GM12878 (cell line): ENCODE data around the gene FLACC1. TPM values are rescaled to one million over a fixed set of nuclear protein-coding genes. Genes with fewer than 3 reads are reported as not detected.

ENCODE experiments used
- ATAC-seq: fragments of 200-7000 bp; cut with Tn5 transposase; 3 replicates; pipeline ENCODE4 v1.9.1; 2020; ENCODE audit warnings: mild to moderate bottlenecking, moderate library complexity
- BruUV-seq: library from RNA; stranded (reverse); fragments of 400-500 nt; replicated peaks from 2 replicates; lab custom pipeline; 2021; lab: Mats Ljungman, UMichigan
- CTCF ChIA-PET: fragments of 300-600 bp; sonication (Branson Sonifier 250); formaldehyde crosslinking; extraction: SDS; loops from one replicate; lab custom pipeline; 2021; ENCODE audit warnings: inconsistent platforms; lab: Yijun Ruan, JAX
- POLR2A ChIA-PET: fragments of 350-600 bp; formaldehyde crosslinking; extraction: SDS; loops from one replicate; lab custom pipeline; 2021; ENCODE audit warnings: inconsistent platforms; lab: Charles Lee
- RAD21 ChIA-PET: fragments of 300-600 bp; sonication (Branson Sonifier 250); formaldehyde crosslinking; loops from one replicate; lab custom pipeline; 2023; ENCODE audit warnings: antibody characterized with exemption; ENCODE audit not compliant: unreplicated experiment; lab: Charles Lee
- SMC1A ChIA-PET: fragments of 300-600 bp; sonication (Branson Sonifier 250); formaldehyde crosslinking; loops from one replicate; lab custom pipeline; 2023; ENCODE audit not compliant: unreplicated experiment, uncharacterized antibody; lab: Charles Lee
- DNase-seq: peaks from one replicate; pipeline ENCODE4 v3.0.0-alpha.2; 2011; ENCODE audit warnings: low read depth, low spot score
- FAIRE-seq: peaks from 3 replicates; lab custom pipeline; 2011; peaks lifted over from hg19 to GRCh38; lab: Jason Lieb, UNC
- H2AFZ ChIP-seq: 2 replicates; pipeline ENCODE4 v1.6.0; 2011; ENCODE audit warnings: low read depth, low read length, control low read depth; ENCODE audit not compliant: control insufficient read depth
- H3K27ac ChIP-seq: 2 replicates; pipeline ENCODE4 v1.5.1; 2011; ENCODE audit warnings: control low read depth; ENCODE audit not compliant: control insufficient read depth, insufficient read depth
- H3K27me3 ChIP-seq, 2 experiments: replicated peaks in 1 of 2; 2 replicates each; pipeline versions ENCODE4 v1.6.0 to v1.6.1; 2011; ENCODE audit warnings: low read length in 1 of 2; ENCODE audit not compliant: control insufficient read depth in 2 of 2, insufficient read depth in 2 of 2
- H3K36me3 ChIP-seq, 2 experiments: 2 replicates each; pipeline ENCODE4 v1.5.1; 2011; ENCODE audit warnings: low read length in 1 of 2; ENCODE audit not compliant: control insufficient read depth in 2 of 2, insufficient read depth in 2 of 2
- H3K4me1 ChIP-seq: 2 replicates; pipeline ENCODE4 v1.6.1; 2011; ENCODE audit warnings: mild to moderate bottlenecking, low read length, moderate library complexity, mixed read lengths; ENCODE audit not compliant: control insufficient read depth, insufficient read depth
- H3K4me2 ChIP-seq: 2 replicates; pipeline ENCODE4 v1.6.0; 2011; ENCODE audit warnings: control low read depth; ENCODE audit not compliant: control insufficient read depth, insufficient read depth
- H3K4me3 ChIP-seq: fragments of 200-600 bp; sonication (generic); 2 replicates; pipeline ENCODE4 v1.5.1; 2016
- H3K79me2 ChIP-seq: 2 replicates; pipeline ENCODE4 v1.6.0; 2011; ENCODE audit warnings: low read length; ENCODE audit not compliant: control insufficient read depth, insufficient read depth
- H3K9ac ChIP-seq: 2 replicates; pipeline ENCODE4 v1.8.0; 2011; ENCODE audit warnings: low read length, control low read depth, mixed read lengths; ENCODE audit not compliant: control insufficient read depth, insufficient read depth
- H3K9me3 ChIP-seq: replicated peaks from 3 replicates; pipeline ENCODE4 v1.5.1; 2011; ENCODE audit warnings: mild to moderate bottlenecking, low read length; ENCODE audit not compliant: control insufficient read depth, insufficient read depth
- H4K20me1 ChIP-seq: 2 replicates; pipeline ENCODE4 v1.6.0; 2011; ENCODE audit not compliant: control insufficient read depth, insufficient read depth
- ATF2 ChIP-seq: IDR thresholded peaks from 2 replicates; pipeline ENCODE4 v1.6.1; 2012; ENCODE audit warnings: low read length, inconsistent platforms
- BHLHE40 ChIP-seq, 2 experiments: fragments of 450-650 bp in 1 of 2; IDR thresholded peaks; 2 replicates each; pipeline ENCODE4 v1.6.1; 2011 to 2017; ENCODE audit warnings: low read depth in 2 of 2, borderline replicate concordance in 1 of 2, improper control_type of control experiment in 1 of 2, low read length in 1 of 2, mild to moderate bottlenecking in 1 of 2
- CBX3 ChIP-seq: fragments of 200-600 bp; sonication (generic); IDR thresholded peaks from 2 replicates; pipeline ENCODE4 v1.6.1; 2016; ENCODE audit warnings: low read depth, borderline replicate concordance
- CBX5 ChIP-seq: sonication (generic); IDR thresholded peaks from 2 replicates; pipeline ENCODE4 v1.6.1; 2016; ENCODE audit warnings: low read depth, moderate library complexity, mild to moderate bottlenecking, inconsistent platforms
- EZH2 ChIP-seq: IDR thresholded peaks from 2 replicates; pipeline ENCODE4 v1.6.1; 2012; ENCODE audit warnings: low read depth, mild to moderate bottlenecking, control low read depth, inconsistent platforms, low read length, borderline replicate concordance; ENCODE audit not compliant: control insufficient read depth
- FOS ChIP-seq: IDR thresholded peaks from 3 replicates; pipeline ENCODE4 v1.6.1; 2011; ENCODE audit warnings: borderline replicate concordance; ENCODE audit not compliant: insufficient read length; ENCODE audit errors: extremely low read depth
- GABPA ChIP-seq: IDR thresholded peaks from 2 replicates; pipeline ENCODE4 v1.6.1; 2014; ENCODE audit warnings: antibody characterized with exemption, low read depth, mild to moderate bottlenecking, inconsistent platforms
- LARP7 ChIP-seq: fragments of 450-650 bp; IDR thresholded peaks from 2 replicates; pipeline ENCODE4 v1.6.1; 2017; ENCODE audit warnings: mild to moderate bottlenecking
- MTA2 ChIP-seq: fragments of 450-650 bp; IDR thresholded peaks from 2 replicates; pipeline ENCODE4 v1.6.1; 2016; ENCODE audit warnings: low read depth, mild to moderate bottlenecking, moderate library complexity
- MYC ChIP-seq: IDR thresholded peaks from 2 replicates; pipeline ENCODE4 v1.6.1; 2011; ENCODE audit warnings: mild to moderate bottlenecking, low read length, moderate library complexity, inconsistent platforms; ENCODE audit not compliant: insufficient read depth, insufficient replicate concordance, insufficient read length, severe bottlenecking
- NFYA ChIP-seq: IDR thresholded peaks from 2 replicates; pipeline ENCODE4 v1.6.1; 2011; ENCODE audit warnings: low read depth, mild to moderate bottlenecking, low read length, improper control_type of control experiment, borderline replicate concordance
- NFYB ChIP-seq: IDR thresholded peaks from 2 replicates; pipeline ENCODE4 v1.6.1; 2011; ENCODE audit warnings: low read depth, mild to moderate bottlenecking, low read length, improper control_type of control experiment, moderate library complexity; ENCODE audit not compliant: insufficient read depth
- NR2C1 ChIP-seq: fragments of 450-650 bp; IDR thresholded peaks from 2 replicates; pipeline ENCODE4 v1.6.1; 2017; ENCODE audit warnings: antibody characterized with exemption, mild to moderate bottlenecking, moderate library complexity
- REST ChIP-seq: IDR thresholded peaks from 2 replicates; pipeline ENCODE4 v1.6.1; 2012; ENCODE audit warnings: mild to moderate bottlenecking, low read depth, low read length
- ZBTB33 ChIP-seq: fragments of 450-650 bp; IDR thresholded peaks from 2 replicates; pipeline ENCODE4 v1.6.1; 2017; ENCODE audit warnings: mild to moderate bottlenecking
- ZNF24 ChIP-seq: fragments of 450-650 bp; IDR thresholded peaks from 2 replicates; pipeline ENCODE4 v1.6.1; 2017; ENCODE audit warnings: antibody characterized with exemption, mild to moderate bottlenecking
- WGBS: methylation state at CpG from one replicate; pipeline ENCODE4 v1.1.6; 2016; ENCODE audit warnings: low lambda C conversion rate; ENCODE audit not compliant: insufficient replicate concordance, insufficient coverage; ENCODE audit errors: missing lambda C conversion rate; 5-methylcytosine and 5-hydroxymethylcytosine counted together
- in situ Hi-C: fragments of 300-500 bp; cut with MboI; formaldehyde crosslinking; loops from 9 replicates; pipeline ENCODE4 v1.14.3; 2018; ENCODE audit warnings: mixed read lengths
- intact Hi-C: fragments of 100-400 bp; cut with micrococcal nuclease; formaldehyde crosslinking; loops from one replicate; pipeline ENCODE4 v1.14.2; 2022; ENCODE audit not compliant: unreplicated experiment
- polyA plus RNA-seq, 11 experiments: library from polyadenylated mRNA; depleted of rRNA in 4 of 11; unstranded in 6 of 11; stranded (reverse) in 5 of 11; fragments of >200 nt; fragmentation: Nextera tagmentation in 4 of 11; fragmentation: Illumina TruSeq in 1 of 11; extraction: Ambion mirVana in 4 of 11; extraction: Trizol in 1 of 11; gene quantifications; 1 replicate in 1 of 11; 2 replicates in 10 of 11; pipeline versions ENCODE4 v1.2.1 to v1.2.3, GENCODE V29; 2011 to 2016; ENCODE audit warnings: inconsistent platforms in 2 of 11, missing spikeins in 2 of 11, low read depth in 1 of 11
- total RNA-seq, 4 experiments: library from RNA; depleted of rRNA in 3 of 4; stranded (reverse); fragments of >200 nt in 3 of 4; fragmentation: Illumina TruSeq in 1 of 4; extraction: Trizol in 1 of 4; gene quantifications; 2 replicates each; pipeline versions ENCODE4 v1.2.1 to v1.2.3, GENCODE V29; 2013 to 2021

The FLACC1 gene
- total and polyA plus RNA-seq, 10 of the 15 experiments (the other 5 are each of a cell fraction or from before 2014, with no cell fraction given) = 0.08 to 0.54 (median 0.30) TPM; not detected in 2

- Histone ChIP-seq H3K9me3 (no peaks in the 10 kb centered on the region), H3K79me2 (no peaks in the 10 kb centered on the region), H3K4me3 (no peak overlapping the region), H3K4me2 (no peak overlapping the region), H4K20me1 (no peaks in the 10 kb centered on the region), H3K36me3 (peaks cover 0 to 8% of the 10 kb centered on the region in 2 experiments; a peak in 2 of 4 replicates), H3K27ac (no peak overlapping the region), H3K4me1 (no peaks in the 10 kb centered on the region), H3K27me3 (no peaks in the 10 kb centered on the region), H3K9ac (no peak overlapping the region), H2AFZ (no peak overlapping the region)
- in situ Hi-C loops = no loop called here
- intact Hi-C loops = no loop called here
- 53% methylated on average over 1 of the region's 1 CpG for WGBS
- ChIA-PET SMC1A (interaction anchor here (1.1 to 1.2 kb wide), 2 partner anchors 11 to 12 kb away, joined by 4 to 9 read pairs; no protein-coding TSS in a partner anchor), CTCF (interaction anchor here (0.7 to 1.2 kb wide), 2 partner anchors 22 to 446 kb away, joined by 3 read pairs; no protein-coding TSS in a partner anchor), POLR2A (no interaction called here), RAD21 (no interaction called here)
- ATAC-seq = no peak
- DNase-seq = no peak
- BruUV-seq = no TSS peak
- FAIRE-seq = no peak
- TF ChIP-seq LARP7 = no peak
- TF ChIP-seq ZBTB33 = no peak
- no peak for TF ChIP-seq ZNF24
- no peak for TF ChIP-seq NFYB
- no peak for TF ChIP-seq MYC
- TF ChIP-seq EZH2 = no peak
- no peak for TF ChIP-seq GABPA
- TF ChIP-seq MTA2 = no peak
- TF ChIP-seq REST = no peak
- TF ChIP-seq FOS = no peak
- TF ChIP-seq CBX3 = no peak
- TF ChIP-seq BHLHE40 (IDR thresholded peaks at IDR 0.05; ENCODE audit: borderline replicate concordance in 1 of 2, low read depth in 2 of 2, low read length in 1 of 2) = no peak
- TF ChIP-seq NFYA = no peak
- TF ChIP-seq ATF2 = no peak
- TF ChIP-seq CBX5 = no peak
- TF ChIP-seq NR2C1 = no peak
Observed at GRCh38 chr2:201383136-201383535, 26.0 kb upstream of the FLACC1 start.
